HG02885 (cell line): ENCODE measurements around the gene NCAM1.

Experiments used
- ATAC-seq: cut with Tn5 transposase; IDR thresholded peaks from one replicate; pipeline ENCODE4 v1.9.1; 2021; ENCODE audit warnings: mild to moderate bottlenecking; ENCODE audit not compliant: unreplicated experiment, poor library complexity

NCAM1 gene

GRCh38 chr11:113192121-113192925 lies 231.1 kb downstream of the NCAM1 start:
- ATAC-seq, result no peak

GRCh38 chr11:113193016-113193415 lies 231.8 kb downstream of the NCAM1 start:
- ATAC-seq, result no peak

- no peak for ATAC-seq
Observed at GRCh38 chr11:113193946-113194345, 232.7 kb downstream of the NCAM1 start.

GRCh38 chr11:113195728-113196127 lies 234.5 kb downstream of the NCAM1 start:
- no peak for ATAC-seq

- ATAC-seq, result no peak
Observed at GRCh38 chr11:113197446-113197845, 236.2 kb downstream of the NCAM1 start.

- ATAC-seq, result no peak
Observed at GRCh38 chr11:113198972-113199661, 237.9 kb downstream of the NCAM1 start.

GRCh38 chr11:113199866-113200265 lies 238.6 kb downstream of the NCAM1 start:
- ATAC-seq, result no peak

- no peak for ATAC-seq
Observed at GRCh38 chr11:113201054-113201818, 240.0 kb downstream of the NCAM1 start.

- ATAC-seq, result no peak
Observed at GRCh38 chr11:113202431-113202830, 241.2 kb downstream of the NCAM1 start.

- ATAC-seq, result no peak
Observed at GRCh38 chr11:113203141-113203753, 242.0 kb downstream of the NCAM1 start.

- no peak for ATAC-seq
Observed at GRCh38 chr11:113204280-113204679, 243.1 kb downstream of the NCAM1 start.

- ATAC-seq, result no peak
Observed at GRCh38 chr11:113213549-113213948, 252.3 kb downstream of the NCAM1 start.

- no peak for ATAC-seq
Observed at GRCh38 chr11:113222241-113222640, 261.0 kb downstream of the NCAM1 start.

- no peak for ATAC-seq
Observed at GRCh38 chr11:113234888-113235287, 273.7 kb downstream of the NCAM1 start.

- ATAC-seq, result no peak
Observed at GRCh38 chr11:113237261-113237660, 276.0 kb downstream of the NCAM1 start.

- no peak for ATAC-seq
Observed at GRCh38 chr11:113238721-113239120, 277.5 kb downstream of the NCAM1 start.

GRCh38 chr11:113240389-113240788 lies 279.2 kb downstream of the NCAM1 start:
- ATAC-seq, result no peak

GRCh38 chr11:113240790-113241635 lies 279.8 kb downstream of the NCAM1 start:
- ATAC-seq, result no peak

- no peak for ATAC-seq
Observed at GRCh38 chr11:113241636-113242054, 280.4 kb downstream of the NCAM1 start.

- no peak for ATAC-seq
Observed at GRCh38 chr11:113242060-113242459, 280.8 kb downstream of the NCAM1 start.
